Activated CD8-positive, alpha-beta memory T cell treated with anti-CD3 and anti-CD28 coated beads for 24 hours (primary cell): Measurements from ENCODE around the gene SECTM1.
"Not testable (repeated sequence)": the region's sequence is repeated elsewhere in the genome, so short reads cannot be mapped to it uniquely, and the experiment has no call there.

ENCODE experiments used
- DNase-seq: peaks from one replicate; pipeline ENCODE4 v3.0.0-alpha.2; 2020

Gene SECTM1

GRCh38 chr17:82333279-82334171 is at the start of gene SECTM1:
SECTM1 (minus strand) TSS chr17:82333766; CDS start chr17:82327240, 6,526 bp downstream.
- no peak for DNase-seq

GRCh38 chr17:82382933-82383255 is 49.3 kb upstream of the SECTM1 start:
- no peak for DNase-seq

GRCh38 chr17:82382220-82382932 is 48.8 kb upstream of the SECTM1 start:
- DNase-seq, result not testable (repeated sequence)

GRCh38 chr17:82381703-82382009 is 48.1 kb upstream of the SECTM1 start:
- not testable (repeated sequence) for DNase-seq

- DNase-seq, result no peak
These were observed 47.5 kb upstream of the SECTM1 start for GRCh38 chr17:82380860-82381702.

GRCh38 chr17:82378741-82379021 is 45.1 kb upstream of the SECTM1 start:
- DNase-seq, result no peak

GRCh38 chr17:82377924-82378740 is 44.6 kb upstream of the SECTM1 start:
- no peak for DNase-seq

- DNase-seq, result not testable (repeated sequence)
These were observed 43.7 kb upstream of the SECTM1 start for GRCh38 chr17:82377294-82377693.

- no peak for DNase-seq
These were observed 42.6 kb upstream of the SECTM1 start for GRCh38 chr17:82376042-82376730.

- DNase-seq, result no peak
These were observed 41.9 kb upstream of the SECTM1 start for GRCh38 chr17:82375359-82376041.

GRCh38 chr17:82374626-82375331 is 41.2 kb upstream of the SECTM1 start:
- no peak for DNase-seq

- DNase-seq, result no peak
These were observed 40.4 kb upstream of the SECTM1 start for GRCh38 chr17:82373731-82374625.

- DNase-seq, result not testable (repeated sequence)
These were observed 39.5 kb upstream of the SECTM1 start for GRCh38 chr17:82373072-82373452.

- no peak for DNase-seq
These were observed 38.9 kb upstream of the SECTM1 start for GRCh38 chr17:82372249-82373071.

- no peak for DNase-seq
These were observed 38.0 kb upstream of the SECTM1 start, which contains the start of gene UTS2R for GRCh38 chr17:82371333-82372248. UTS2R (plus strand) TSS chr17:82371765; CDS start chr17:82374325, 2,560 bp downstream.

GRCh38 chr17:82370471-82371332 is 37.1 kb upstream of the SECTM1 start:
- no peak for DNase-seq

- DNase-seq, result no peak
These were observed 35.6 kb upstream of the SECTM1 start for GRCh38 chr17:82369211-82369610.
